GM04503 (cell line): Measurements from ENCODE around the gene CTNND2.

ENCODE experiments used
- DNase-seq: peaks from one replicate; pipeline ENCODE4 v3.0.0-alpha.2; 2012; ENCODE audit warnings: low read depth

Gene CTNND2

DNA sequence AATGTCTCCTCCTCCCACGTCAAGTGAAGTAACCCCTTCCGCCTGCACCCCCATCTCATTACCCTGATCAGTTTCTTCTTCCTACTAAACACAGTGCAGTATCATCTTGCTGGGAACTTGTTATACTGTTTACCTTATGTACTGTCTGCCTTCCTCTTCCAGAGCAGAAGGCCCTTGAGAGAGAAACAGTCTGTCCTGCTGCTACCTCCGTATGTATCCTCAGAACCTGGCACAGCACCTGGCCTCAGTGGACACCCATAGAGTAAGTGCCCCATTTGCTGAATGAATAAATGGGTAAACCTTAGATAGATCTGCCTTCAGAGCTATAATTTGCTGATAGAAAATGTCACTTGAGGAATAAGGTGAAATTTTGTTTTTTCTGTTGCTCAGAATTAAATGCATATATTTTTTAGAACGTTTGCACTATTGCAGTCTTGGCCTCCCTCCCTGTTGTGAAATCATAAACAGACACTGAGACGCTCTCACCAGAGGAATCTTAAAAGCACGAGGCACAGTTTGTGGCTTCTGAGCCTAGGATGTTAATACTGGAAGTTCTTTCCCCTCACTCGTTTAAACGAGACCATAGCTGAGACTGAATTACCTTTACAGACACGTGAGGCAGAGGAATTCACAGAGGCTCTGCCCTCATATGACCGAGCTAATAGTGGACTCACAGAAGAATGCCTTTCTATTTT, 920.1 kb downstream of the CTNND2 start:
- no peak for DNase-seq

GRCh38 chr5:10982626-10983025, 921.6 kb downstream of the CTNND2 start:
- DNase-seq = no peak

DNA sequence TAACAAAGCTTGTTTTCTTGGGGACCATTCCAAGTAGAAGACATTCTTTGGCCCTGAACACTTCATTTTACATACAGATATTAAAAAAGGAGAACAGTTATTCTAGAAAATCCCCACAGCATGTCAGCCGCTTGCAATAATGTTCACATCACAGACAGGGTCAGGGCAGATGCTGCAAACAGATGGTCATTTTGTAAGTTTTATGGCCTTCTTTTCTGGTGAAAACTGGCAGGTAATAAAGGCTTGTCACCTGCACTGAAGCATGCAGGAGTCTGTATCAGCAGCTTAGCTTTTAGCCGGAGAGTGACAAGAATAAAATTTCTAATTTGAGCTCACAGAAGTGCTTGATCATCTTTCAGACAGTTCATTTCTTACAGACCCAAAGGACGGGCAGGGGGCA, 922.3 kb downstream of the CTNND2 start:
- DNase-seq = no peak

DNA sequence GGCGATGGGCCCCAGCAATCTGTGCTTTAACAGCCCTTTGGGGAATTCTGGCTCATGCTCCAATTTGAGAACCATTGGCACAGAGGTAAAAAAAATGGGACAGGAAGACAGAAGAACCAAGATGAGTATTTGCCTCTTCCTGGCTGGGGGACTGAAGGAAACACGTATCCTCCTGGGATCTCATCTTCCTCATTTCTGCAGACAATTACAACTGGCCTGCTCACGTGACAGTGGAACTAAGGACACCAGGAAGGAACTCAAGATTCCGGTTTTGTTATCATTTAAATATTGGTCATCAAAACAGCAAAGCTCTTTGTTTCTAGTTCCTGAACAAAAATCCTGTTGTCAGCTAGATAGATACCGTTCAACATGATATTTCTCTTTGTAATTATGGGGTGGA, 927.2 kb downstream of the CTNND2 start:
- DNase-seq = no peak

DNA sequence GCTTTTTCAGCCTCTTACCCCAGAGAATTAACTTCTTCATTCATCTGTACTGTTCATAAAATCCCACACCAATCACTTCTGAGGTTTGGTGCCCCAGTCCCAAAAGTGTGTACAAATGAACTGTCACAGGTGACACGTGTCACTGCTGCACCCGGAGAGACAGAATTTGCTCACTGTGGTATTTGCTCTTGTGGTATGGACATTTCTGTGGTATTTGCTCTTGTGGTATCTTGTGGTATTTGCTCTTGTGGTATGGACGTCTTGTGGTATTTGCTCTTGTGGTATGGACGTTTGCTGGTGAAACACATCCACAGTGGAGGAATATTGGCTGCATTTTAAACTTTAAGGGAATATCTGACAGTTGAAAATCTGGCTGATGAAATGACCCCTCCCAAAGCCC, 928.3 kb downstream of the CTNND2 start:
- no peak for DNase-seq

- DNase-seq = no peak
Measured at GRCh38 chr5:10974850-10975249, 929.4 kb downstream of the CTNND2 start.

GRCh38 chr5:10973316-10973715, 930.9 kb downstream of the CTNND2 start:
- DNase-seq = no peak

DNA sequence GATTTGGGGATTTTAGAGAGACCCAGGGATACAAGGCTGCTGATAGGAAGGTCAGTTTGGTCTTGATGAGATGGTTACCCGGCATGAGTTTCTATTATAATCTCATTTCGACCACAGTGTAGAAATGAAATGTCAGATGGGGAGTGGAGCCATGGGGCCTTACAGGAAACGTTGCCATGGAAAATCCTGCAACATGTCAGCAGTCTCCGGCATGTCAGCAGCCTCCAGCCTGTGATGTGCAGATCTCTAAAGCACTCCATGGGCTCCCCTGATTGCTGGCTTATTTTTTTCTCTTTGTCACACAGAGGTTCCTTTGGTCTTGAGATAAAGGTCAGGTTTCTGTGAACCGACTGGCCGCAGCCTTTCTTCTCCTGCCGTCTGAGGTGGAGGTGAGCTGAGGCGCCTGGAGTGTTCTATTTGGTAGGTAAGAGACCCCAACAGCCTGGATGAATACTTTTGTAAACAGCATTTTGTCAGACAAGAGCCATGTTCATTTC, 934.5 kb downstream of the CTNND2 start:
- no peak for DNase-seq

GRCh38 chr5:10964806-10965205, 939.4 kb downstream of the CTNND2 start:
- DNase-seq = no peak

DNA sequence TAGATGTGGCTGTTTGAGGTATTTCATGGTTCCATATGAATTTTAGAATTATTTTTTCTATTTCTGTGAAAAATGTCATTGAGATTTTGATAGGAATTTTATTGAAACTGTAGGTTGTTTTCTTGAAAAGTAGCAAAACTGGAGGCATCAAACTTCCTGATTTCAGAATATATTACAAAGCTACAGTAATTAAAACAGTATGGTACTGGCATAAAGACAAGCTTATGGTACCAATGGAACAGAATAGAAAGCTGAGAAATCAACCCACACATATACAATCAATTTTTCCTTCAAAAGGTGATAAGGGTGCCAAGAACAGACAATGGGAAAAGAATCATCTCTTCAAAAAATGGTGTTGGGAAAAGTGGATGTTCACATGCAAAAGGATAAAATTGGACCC, 945.5 kb downstream of the CTNND2 start:
- DNase-seq = no peak

DNA sequence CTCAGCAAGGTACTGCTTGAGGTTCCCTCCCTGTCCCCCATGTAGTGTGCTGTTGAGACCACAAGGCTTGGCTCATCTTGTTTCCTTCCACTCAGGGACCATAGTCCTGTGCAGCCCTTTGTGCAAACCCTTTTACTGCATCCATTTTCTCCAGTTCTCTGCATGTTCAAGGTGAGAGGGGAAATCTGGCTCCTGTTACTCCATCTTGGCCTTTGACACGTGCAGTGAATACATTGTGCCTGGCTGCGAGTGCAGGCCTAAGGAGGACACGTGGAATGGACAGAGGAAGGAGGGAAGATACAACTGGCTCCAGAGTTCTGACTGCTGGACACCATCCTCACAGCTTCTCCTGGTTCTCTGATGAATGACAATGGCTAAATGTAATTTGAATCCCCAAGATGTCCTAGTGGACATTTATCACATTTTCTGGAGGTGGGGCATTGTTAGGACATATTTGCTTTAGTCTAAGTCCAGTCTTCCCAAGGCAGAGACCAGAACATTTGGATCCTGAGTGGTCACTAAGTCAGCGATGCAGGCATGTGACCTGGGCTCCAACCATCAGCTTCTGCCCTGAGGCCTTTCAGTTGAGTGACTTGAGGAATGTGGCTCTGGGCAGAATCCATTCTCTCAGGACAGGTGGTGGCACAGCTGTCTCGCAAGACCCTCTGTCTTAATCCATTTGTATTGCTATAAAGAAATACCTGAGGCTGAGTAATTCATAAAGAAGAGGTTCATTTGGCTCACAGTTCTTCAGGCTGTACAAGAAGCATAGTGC, 954.2 kb downstream of the CTNND2 start:
- no peak for DNase-seq

DNA sequence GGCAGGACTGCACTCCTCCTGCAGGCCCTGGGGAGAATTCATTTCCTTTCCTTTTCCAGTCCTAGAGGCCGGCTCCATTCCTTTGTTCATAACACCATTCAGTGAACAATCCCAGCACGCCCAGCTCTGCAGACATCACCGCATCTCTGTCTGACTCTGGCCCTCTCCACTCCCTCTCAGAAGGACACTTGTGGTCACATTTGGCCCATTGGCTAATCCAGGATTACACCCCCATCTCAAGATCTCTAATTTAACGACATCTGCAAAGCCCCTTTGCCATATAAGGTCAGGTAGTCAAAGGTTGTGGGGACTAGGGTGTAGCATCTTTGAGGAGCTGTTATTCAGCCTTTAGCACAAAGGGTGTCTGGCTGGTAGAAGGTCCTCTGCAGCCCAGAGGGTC, 958.2 kb downstream of the CTNND2 start:
- no peak for DNase-seq

DNA sequence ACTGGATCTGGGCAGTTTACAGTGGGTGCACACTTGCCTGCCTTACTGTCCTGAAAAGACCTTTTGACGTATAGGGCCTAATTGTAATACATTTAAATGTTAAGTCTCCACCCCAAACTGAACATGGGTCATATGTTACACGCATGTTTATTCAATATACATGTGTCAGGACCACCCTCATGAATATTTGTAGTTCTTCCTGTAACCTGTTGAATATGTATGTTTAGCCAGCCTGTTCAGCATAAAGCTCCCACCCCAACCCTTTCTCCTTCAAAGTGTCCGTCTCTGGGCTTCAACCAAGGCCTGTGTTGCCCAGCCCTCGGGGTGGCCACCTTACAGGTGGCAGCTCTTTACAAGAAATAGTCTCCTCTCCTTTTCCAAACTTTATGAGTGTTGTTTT, 962.3 kb downstream of the CTNND2 start:
- no peak for DNase-seq

DNA sequence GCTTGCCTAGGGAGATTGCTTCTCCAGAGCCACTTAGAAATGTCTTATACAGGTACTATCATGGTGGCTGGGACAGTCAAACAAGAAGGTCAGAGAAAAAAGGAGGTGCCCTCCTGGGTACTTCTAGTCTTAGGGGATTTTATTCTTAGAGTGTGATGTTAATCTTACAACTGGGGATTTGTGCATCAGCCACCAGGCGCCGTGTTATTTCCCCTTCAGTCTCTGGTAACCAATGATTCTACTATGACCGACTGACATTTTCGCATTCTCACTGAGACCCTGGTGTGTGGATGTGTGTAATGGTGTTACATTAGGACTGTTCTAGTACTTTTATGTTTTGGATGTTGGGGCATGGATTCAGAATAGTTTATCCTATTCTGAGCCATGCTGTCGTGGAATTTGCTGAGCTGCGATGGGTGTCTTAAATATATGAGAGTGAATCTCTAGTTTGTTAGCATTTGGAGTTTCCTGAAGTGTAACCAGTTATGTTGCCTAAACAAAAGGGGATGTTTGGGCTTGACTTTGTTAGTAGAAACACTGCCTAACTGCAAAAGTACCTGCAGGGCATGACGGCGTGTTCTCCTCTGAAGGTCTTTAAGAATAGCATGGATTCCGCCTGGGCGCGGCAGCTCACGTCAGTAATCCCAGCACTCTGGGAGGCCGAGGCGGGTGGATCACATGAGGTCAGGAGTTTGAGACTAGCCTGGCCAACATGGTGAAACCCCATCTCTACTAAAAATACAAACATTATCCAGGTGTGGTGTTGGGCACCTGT, 968.0 kb downstream of the CTNND2 start:
- no peak for DNase-seq

GRCh38 chr5:10935536-10935935, 968.7 kb downstream of the CTNND2 start:
- DNase-seq = no peak

DNA sequence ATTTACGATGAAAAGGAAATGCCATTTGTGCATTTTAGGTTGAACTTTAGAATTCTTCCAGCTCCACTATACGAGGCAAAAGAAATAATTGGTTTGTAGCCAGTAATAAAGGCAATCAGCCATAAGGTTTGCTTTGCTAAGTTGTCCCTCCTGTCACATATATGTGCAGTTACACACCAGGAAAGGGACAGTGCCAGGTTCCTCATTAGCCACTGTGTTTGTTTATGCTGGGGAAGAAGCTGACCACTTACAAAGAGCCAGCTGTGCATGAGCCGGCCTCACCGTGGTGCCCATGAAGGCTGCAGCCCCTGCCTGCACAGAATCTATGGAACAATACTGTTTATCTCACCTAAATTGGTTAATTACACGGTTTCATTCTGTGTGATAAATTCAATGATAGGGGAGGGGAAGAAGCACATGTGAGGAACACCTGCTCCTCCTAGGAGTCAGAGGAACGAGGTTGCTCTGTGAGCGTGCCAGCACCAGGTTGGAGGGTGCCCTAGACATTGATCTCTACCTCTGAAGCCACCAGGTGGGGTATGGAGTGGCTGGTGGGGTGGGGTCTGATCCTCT, 969.4 kb downstream of the CTNND2 start:
- no peak for DNase-seq

DNA sequence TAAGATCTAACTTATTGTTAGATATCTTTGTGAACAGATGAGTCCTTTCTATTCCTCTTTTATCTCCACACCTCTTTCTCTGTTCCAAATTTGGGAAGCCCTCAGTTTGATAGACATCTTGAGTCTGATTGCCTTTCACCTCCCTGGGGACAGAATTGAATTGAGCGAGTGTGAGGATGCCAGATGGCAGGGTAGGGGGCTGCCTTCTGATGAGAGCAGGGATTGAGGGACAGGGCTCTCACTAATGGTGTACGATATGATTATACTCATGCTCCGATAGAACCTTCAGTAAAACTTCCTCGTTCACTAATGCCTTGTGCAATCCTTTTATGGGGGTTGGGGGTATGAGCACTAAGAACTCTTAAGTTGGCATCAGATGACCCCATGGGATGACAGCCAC, 971.1 kb downstream of the CTNND2 start:
- no peak for DNase-seq

DNA sequence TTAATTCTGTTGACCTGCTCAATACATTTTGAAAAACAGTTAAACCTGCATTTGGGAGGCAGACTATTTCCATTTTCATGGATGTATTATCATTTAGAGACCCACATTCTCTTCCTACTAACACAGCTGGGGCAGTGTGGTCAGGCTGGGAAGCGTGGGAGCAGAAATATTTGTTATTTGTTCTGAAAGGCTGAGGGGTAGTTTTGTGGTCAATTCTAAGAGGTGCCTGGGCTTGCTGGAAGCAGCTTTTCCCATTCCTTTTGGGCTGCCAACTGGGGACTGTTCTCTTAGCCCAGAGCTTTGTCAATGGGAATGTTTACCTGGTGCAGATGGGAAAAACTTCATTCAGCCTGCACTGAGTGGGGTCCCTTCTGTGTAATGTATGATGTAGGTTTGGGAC, 971.8 kb downstream of the CTNND2 start:
- no peak for DNase-seq

GRCh38 chr5:10927608-10928007, 976.6 kb downstream of the CTNND2 start:
- no peak for DNase-seq

- no peak for DNase-seq
Measured at GRCh38 chr5:10923310-10923709, 980.9 kb downstream of the CTNND2 start.
